SK-N-DZ (cell line): ENCODE results near the gene CRELD2.

ENCODE experiments used
- DNase-seq: peaks from one replicate; pipeline ENCODE4 v3.0.0-alpha.2; 2015; ENCODE audit warnings: low spot score

The CRELD2 gene

DNA sequence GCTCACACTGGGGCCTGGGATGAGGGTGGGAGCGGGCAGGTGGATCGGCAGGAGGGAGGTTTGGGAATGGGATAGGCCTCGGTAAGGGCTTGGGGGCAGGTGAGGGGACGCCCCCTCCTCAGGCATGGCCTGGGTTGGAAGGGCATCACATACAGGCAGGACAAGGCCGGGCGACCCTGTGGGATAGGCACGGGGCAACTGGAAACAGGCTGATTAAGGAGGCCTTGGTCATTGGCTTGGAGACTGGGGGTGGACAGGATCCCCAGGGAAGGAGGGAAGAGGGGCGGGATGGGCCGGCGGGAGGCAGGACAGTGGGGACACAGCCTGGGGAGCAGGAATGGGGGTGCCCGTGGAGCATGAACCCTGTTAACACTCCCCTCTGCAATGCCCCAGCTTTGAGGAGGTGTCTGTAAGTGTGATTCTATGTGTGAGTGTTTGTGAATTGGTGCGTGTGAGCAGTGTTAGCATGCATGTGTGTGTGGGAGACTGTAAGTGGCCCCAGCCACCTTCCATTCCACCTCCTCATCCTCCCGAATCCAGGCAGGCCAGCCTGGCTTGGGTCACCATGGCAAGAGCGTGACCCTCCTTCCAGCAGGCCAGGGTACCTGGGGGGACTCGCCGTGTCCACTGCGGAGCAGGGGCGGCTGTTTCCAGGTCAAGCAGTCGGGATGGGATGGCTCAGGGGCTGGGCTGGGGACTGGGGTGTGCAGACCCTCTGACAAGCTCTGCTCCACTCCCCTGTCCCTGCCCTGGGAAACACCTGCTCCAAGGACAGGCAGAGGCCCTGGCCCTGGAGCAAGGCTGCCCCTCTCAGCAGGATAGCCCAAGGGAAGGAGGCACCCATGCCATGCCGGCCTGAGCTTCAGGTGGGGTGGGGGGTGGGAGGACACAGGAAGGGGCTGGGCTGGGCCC lies 38.7 kb downstream of the CRELD2 start:
- DNase-seq, result no peak

- DNase-seq, result no peak
Observed at GRCh38 chr22:49957826-49958365, 39.5 kb downstream of the CRELD2 start.

DNA sequence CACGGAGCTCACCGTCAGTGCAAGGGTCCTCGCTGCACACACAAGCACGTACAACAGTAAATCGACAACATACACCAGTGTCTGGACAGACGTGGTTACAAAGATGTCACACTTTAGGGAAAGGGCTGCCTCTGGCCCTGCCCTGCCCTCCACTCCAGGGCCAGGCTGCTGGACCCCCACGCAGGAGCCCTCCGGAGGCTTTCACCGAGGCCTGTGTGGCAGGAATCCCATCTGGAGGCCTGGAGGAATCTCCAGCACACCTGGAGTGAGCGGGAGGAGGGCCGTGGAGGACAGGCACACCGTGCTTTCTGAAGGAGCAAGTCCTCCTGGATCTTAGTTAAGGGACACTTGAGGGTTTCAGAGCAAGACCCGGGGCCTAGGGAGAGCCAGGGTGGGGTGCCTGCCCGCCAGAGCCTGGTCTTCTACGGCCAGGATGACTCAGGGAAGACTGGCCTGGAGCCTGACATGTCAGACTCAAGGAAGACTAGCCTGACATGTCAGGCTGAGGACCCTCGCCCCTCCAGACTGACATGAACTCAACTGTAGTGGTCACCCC lies 40.0 kb downstream of the CRELD2 start:
- no peak for DNase-seq

DNA sequence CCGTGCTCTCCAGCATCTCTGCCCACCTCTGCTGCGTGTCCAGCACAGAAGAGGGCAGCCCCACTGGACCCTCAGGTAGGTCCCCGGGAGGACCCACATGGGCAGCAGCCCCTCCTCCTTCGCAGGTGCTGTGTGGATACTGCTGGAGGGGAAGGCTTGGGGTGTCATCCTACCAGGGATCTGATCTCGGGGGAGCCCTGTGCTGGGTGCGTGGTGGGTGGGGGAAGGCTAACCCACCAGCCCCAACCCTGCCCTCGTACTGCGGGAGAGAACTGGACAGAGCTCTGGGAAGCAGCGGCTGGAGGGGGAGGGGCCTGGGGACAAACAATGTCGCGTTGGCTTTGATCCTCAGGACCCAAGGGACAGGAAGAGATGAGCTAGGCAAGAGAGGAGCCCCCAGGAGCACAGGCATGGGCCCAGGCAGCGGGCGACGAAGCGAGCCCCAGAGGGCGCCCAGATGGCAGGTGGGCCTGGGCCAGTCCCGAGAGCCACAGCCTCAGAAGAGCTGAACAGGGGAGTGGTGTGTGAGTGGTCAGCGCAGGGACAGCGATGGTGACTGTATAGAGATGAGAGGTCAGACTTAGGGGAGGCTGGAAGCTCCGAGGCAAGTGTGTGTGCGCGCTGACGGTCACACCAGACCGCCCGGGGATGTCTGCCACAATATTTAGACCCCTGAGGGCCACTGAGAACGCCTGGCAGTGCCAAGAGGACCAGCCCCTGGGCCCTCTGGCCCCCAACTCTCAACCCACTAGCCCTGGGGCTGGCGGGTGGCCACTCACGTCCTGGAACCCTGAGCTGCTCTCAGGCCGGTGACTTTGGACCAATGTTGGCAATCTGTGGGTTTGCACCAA lies 40.7 kb downstream of the CRELD2 start:
- no peak for DNase-seq

- no peak for DNase-seq
Observed at GRCh38 chr22:49959782-49960158, 41.3 kb downstream of the CRELD2 start.

- peak; percentile 97 for DNase-seq
Observed at GRCh38 chr22:49960159-49961004, 41.9 kb downstream of the CRELD2 start, which contains the start of gene PIM3. TSS of gene PIM3 (plus strand) at chr22:49960772. CDS start at chr22:49960948, 176 bp downstream.

- no peak for DNase-seq
Observed at GRCh38 chr22:49961005-49961600, 42.7 kb downstream of the CRELD2 start.

- no peak for DNase-seq
Observed at GRCh38 chr22:49961601-49962011, 43.2 kb downstream of the CRELD2 start.

DNA sequence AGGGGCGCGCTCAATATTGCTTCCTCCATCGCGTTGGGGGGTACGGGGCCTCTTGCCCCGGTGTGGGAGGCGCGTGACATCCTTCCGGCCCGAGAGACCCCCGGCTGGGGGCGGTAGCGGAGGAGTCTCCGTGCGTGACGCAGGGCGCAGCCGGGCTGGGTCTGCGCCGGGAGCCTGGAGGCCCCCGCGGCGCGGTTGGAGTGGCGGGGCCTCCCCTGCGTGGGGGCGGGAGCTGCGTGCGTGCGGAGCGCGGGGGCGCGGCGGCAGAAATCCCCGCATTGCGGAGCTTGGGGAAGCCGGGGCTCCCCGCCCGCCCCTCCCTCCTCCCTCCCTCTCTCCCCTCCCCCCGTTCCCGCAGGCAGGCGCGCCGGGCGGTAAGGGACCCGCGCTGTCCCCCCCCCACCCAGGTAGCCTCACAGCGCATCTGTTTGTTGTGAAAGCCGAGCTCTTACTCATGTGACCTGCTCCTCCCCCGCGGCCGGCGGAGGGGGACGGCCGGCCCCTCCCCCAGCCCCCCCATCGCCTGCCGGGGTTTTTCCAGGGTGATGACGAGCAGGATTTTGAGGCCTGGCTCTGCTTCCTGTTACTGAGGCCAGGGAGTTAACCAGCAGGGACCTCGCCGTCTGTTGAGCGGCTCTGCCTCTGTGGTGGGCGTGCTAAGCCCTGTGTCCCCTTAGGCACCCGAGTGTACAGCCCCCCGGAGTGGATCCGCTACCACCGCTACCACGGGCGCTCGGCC lies 43.7 kb downstream of the CRELD2 start:
- peak; percentile 82 for DNase-seq

DNA sequence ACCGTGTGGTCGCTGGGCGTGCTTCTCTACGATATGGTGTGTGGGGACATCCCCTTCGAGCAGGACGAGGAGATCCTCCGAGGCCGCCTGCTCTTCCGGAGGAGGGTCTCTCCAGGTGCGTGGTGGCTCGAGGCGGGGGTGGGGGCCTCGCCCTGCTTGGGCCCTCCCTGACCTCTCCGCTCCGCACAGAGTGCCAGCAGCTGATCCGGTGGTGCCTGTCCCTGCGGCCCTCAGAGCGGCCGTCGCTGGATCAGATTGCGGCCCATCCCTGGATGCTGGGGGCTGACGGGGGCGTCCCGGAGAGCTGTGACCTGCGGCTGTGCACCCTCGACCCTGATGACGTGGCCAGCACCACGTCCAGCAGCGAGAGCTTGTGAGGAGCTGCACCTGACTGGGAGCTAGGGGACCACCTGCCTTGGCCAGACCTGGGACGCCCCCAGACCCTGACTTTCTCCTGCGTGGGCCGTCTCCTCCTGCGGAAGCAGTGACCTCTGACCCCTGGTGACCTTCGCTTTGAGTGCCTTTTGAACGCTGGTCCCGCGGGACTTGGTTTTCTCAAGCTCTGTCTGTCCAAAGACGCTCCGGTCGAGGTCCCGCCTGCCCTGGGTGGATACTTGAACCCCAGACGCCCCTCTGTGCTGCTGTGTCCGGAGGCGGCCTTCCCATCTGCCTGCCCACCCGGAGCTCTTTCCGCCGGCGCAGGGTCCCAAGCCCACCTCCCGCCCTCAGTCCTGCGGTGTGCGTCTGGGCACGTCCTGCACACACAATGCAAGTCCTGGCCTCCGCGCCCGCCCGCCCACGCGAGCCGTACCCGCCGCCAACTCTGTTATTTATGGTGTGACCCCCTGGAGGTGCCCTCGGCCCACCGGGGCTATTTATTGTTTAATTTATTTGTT lies 44.6 kb downstream of the CRELD2 start:
- no peak for DNase-seq

DNA sequence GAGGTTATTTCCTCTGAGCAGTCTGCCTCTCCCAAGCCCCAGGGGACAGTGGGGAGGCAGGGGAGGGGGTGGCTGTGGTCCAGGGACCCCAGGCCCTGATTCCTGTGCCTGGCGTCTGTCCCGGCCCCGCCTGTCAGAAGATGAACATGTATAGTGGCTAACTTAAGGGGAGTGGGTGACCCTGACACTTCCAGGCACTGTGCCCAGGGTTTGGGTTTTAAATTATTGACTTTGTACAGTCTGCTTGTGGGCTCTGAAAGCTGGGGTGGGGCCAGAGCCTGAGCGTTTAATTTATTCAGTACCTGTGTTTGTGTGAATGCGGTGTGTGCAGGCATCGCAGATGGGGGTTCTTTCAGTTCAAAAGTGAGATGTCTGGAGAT lies 45.2 kb downstream of the CRELD2 start:
- DNase-seq, result no peak

DNA sequence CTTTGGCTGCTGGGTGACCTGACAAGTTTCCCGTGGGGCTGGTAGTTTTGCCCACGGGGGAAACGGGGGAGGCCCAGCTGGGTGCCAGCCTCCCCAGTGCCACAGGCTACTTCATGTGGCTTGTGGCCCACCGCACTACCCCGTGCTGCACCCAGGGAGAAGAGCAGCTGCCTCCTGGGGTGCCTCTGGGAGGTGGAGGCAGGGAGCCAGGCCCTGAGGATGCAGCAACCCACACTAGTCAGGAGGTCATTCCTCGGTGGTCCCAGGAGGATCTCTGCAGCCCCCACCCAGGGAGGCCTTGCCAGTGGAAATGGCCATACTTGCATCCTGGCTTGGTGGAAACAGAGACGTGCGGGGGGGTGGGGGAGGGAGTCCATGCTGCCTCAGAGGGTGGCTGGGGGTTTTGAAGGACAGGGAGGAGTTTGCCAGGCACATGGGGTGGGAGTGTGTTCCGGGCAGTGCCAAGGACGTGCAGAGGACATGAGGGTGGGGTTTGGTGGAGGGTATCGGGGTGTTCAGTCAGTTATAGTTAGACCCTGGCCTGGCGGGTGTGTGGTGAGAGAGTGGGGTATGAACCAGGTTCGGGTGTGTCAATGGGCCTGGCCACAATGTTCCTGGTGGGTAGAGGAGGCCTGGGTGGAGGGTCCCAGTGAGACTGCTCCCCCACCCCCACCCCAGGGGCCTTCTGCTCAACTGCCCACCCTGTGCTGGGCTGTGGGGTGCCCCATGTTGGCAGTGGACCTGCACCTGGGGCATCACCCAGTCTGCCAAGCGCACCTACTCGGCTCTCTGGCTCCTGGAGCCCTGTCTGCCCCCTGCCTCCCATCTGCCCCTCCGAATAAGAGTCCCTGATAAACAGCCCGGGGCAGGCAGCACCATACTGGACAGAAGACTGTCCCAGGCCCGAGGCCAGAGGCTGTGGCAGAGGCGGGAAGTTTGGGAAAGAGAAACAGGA lies 46.0 kb downstream of the CRELD2 start:
- DNase-seq, result no peak

- DNase-seq, result no peak
Observed at GRCh38 chr22:49965091-49966040, 46.9 kb downstream of the CRELD2 start.

GRCh38 chr22:49966041-49966773 lies 47.8 kb downstream of the CRELD2 start:
- peak; percentile 15 for DNase-seq
